ENCODE results near the gene EIF3I.

Gene EIF3I

GRCh38 chr1:32221980-32222755, at the start of gene EIF3I, which contains the start of gene TMEM234:
EIF3I (plus strand) TSS chr1:32222407; CDS start chr1:32222442, 35 bp downstream.
TMEM234 (minus strand) TSS chr1:32222353; CDS start chr1:32222322, 31 bp downstream.
- DNase-seq: peak; percentile 90

- no peak for DNase-seq
Observed at GRCh38 chr1:32172621-32173245, 49.5 kb upstream of the EIF3I start.

- no peak for DNase-seq
Observed at GRCh38 chr1:32178380-32179192, 43.6 kb upstream of the EIF3I start.

GRCh38 chr1:32179193-32179442, 43.1 kb upstream of the EIF3I start:
- no peak for DNase-seq

GRCh38 chr1:32179443-32180185, 42.6 kb upstream of the EIF3I start, which contains the start of gene TXLNA:
TXLNA (plus strand) TSS chr1:32179675; CDS start chr1:32180346, 671 bp downstream.
- peak; percentile 88 for DNase-seq

- peak; percentile 25 for DNase-seq
Observed at GRCh38 chr1:32180186-32181060, 41.8 kb upstream of the EIF3I start.

- DNase-seq: no peak
Observed at GRCh38 chr1:32181065-32181464, 41.1 kb upstream of the EIF3I start.

- no peak for DNase-seq
Observed at GRCh38 chr1:32181563-32181962, 40.6 kb upstream of the EIF3I start.

- no peak for DNase-seq
Observed at GRCh38 chr1:32182060-32182459, 40.1 kb upstream of the EIF3I start.

- no peak for DNase-seq
Observed at GRCh38 chr1:32184650-32185049, 37.6 kb upstream of the EIF3I start.

- no peak for DNase-seq
Observed at GRCh38 chr1:32186077-32186476, 36.1 kb upstream of the EIF3I start.

- DNase-seq: no peak
Observed at GRCh38 chr1:32186491-32186890, 35.7 kb upstream of the EIF3I start.

GRCh38 chr1:32187850-32188249, 34.4 kb upstream of the EIF3I start:
- DNase-seq: no peak

- DNase-seq: no peak
Observed at GRCh38 chr1:32192220-32192948, 29.8 kb upstream of the EIF3I start.

- DNase-seq: no peak
Observed at GRCh38 chr1:32194984-32195383, 27.2 kb upstream of the EIF3I start.

GRCh38 chr1:32195531-32195930, 26.7 kb upstream of the EIF3I start:
- DNase-seq: no peak

- DNase-seq: no peak
Observed at GRCh38 chr1:32195972-32196823, 26.0 kb upstream of the EIF3I start.

- DNase-seq: no peak
Observed at GRCh38 chr1:32197074-32197473, 25.1 kb upstream of the EIF3I start.

GRCh38 chr1:32197837-32198236, 24.4 kb upstream of the EIF3I start:
- no peak for DNase-seq
